Heart right ventricle (tissue), 16 donors: ENCODE data around the gene SPEG. TPM values are rescaled to one million over a fixed set of nuclear protein-coding genes. Genes with fewer than 3 reads are reported as not detected.
A peak's percentile ranks its signal among the peaks of the same experiment; 100 is the strongest.

ENCODE experiments used
- ATAC-seq, 8 donors: fragments of 200-7000 bp; cut with Tn5 transposase; one replicate each; pipeline ENCODE4 v1.9.1; 2020; ENCODE audit warnings: mild to moderate bottlenecking in 8 of 8, moderate library complexity in 8 of 8, moderate number of reproducible peaks in 1 of 8
- DNase-seq, 2 donors: peaks; one replicate each; pipeline ENCODE4 v3.0.0-alpha.2; 2020
- H3K27ac ChIP-seq, 10 donors: fragments of 200-600 bp; sonication (generic) in 2 of 10; one replicate each; pipeline versions ENCODE4 v1.5.0 to v1.8.0; 2020 to 2022; ENCODE audit warnings: mild to moderate bottlenecking in 3 of 10
- H3K27me3 ChIP-seq, 7 donors: fragments of 200-600 bp; one replicate each; pipeline ENCODE4 v1.8.0; 2021 to 2022; ENCODE audit warnings: mild to moderate bottlenecking in 2 of 7
- H3K36me3 ChIP-seq, 9 donors: fragments of 200-600 bp; sonication (generic) in 1 of 9; one replicate each; pipeline versions ENCODE4 v1.5.0 to v1.8.0; 2020 to 2022; ENCODE audit warnings: mild to moderate bottlenecking in 2 of 9
- H3K4me1 ChIP-seq, 9 donors: fragments of 200-600 bp; sonication (generic) in 1 of 9; one replicate each; pipeline versions ENCODE4 v1.5.0 to v1.8.0; 2020 to 2022; ENCODE audit warnings: mild to moderate bottlenecking in 4 of 9
- H3K4me3 ChIP-seq, 10 donors: fragments of 200-600 bp; sonication (generic) in 2 of 10; one replicate each; pipeline versions ENCODE4 v1.5.0 to v1.8.0; 2020 to 2022; ENCODE audit warnings: mild to moderate bottlenecking in 7 of 10, moderate library complexity in 2 of 10
- H3K9me3 ChIP-seq, 11 donors: fragments of 200-600 bp in 10 of 11; sonication (generic) in 2 of 11; one replicate each; pipeline versions ENCODE4 v1.5.0 to v1.8.0; 2013 to 2022; ENCODE audit warnings: mild to moderate bottlenecking in 2 of 11, control low read depth in 1 of 11, moderate library complexity in 1 of 11
- WGBS, 2 donors: extraction: QIAGEN DNeasy Blood & Tissue Kit; methylation state at CpG; one replicate each; pipeline ENCODE4 v1.1.7; 2013; ENCODE audit warnings: inconsistent platforms in 1 of 2; 5-methylcytosine and 5-hydroxymethylcytosine counted together
- intact Hi-C, 10 donors: fragments of 100-400 bp; cut with DNase I; formaldehyde crosslinking; loops; one replicate each; pipeline versions ENCODE4 v1.11.1 to v1.14.2; 2022
- polyA plus RNA-seq, 2 donors: library from polyadenylated mRNA; stranded (reverse); fragments of 200-250 nt; gene quantifications; one replicate each; pipeline ENCODE4 v1.2.3, GENCODE V29; 2013
- total RNA-seq, 10 donors: library from RNA; stranded (reverse); fragmentation: NEBNext Ultra II Directional in 3 of 10; extraction: Animal tissue kit (Norgen Biotek cat#: 25700) in 3 of 10; gene quantifications; one replicate each; pipeline versions ENCODE4 v1.2.1 to v1.2.4, GENCODE V29; 2021 to 2023
- TF ChIP-seq, protein P1 (sequence below), 9 donors: fragments of 200-600 bp; sonication (generic) in 2 of 9; IDR thresholded peaks; one replicate each; pipeline versions ENCODE4 v1.5.0 to v1.8.0; 2021 to 2022; ENCODE audit warnings: antibody characterized with exemption in 9 of 9, mild to moderate bottlenecking in 5 of 9, moderate library complexity in 1 of 9
- donor health status: Arrhythmogenic right ventricular cardiomyopathy.
- donor health status: ischemic (EF 13 %, LVEDD 7.1; RV severe dilation, severe dysfunction).
- donor health status: healthy with polysubstance abuse.
- donor health status: DM: no; HTN: yes; CAD: no.
- donor health status: DM: no; HTN: no; CAD: no.
- donor health status: ischemic (EF 25% LVEDD 6.9; RV normal size, moderate dysfunction).
- donor health status: ischemic (EF 25% LVEDD 5.7; RV mildly dilated, moderate dysfunction).
- donor health status: healthy.
- donor health status: DM: yes; HTN: yes; CAD: no.
- donor health status: Ischemic cardiomyopathy.
- donor health status: ischemic (EF 35%, LVEDD 5.7; RV mildly dilated, moderate dysfunction).
- donor health status: nonischemic (EF 11% LVEDD 7.7; RV severe dilation, severe dysfunction).
- donor health status: DM: yes; HTN: yes; CAD: no.
- donor health status: PGD.
- donor health status: ischemic (EF 29% LVEDD 5.4; RV normal size, mild dysfunction).
- donor health status: nonischemic (EF 23%, LVEDD 6.1; RV moderate dilation, normal function).

SPEG gene
- total and polyA plus RNA-seq, 12 donors = 62.9 to 151 (median 120) TPM

DNA sequence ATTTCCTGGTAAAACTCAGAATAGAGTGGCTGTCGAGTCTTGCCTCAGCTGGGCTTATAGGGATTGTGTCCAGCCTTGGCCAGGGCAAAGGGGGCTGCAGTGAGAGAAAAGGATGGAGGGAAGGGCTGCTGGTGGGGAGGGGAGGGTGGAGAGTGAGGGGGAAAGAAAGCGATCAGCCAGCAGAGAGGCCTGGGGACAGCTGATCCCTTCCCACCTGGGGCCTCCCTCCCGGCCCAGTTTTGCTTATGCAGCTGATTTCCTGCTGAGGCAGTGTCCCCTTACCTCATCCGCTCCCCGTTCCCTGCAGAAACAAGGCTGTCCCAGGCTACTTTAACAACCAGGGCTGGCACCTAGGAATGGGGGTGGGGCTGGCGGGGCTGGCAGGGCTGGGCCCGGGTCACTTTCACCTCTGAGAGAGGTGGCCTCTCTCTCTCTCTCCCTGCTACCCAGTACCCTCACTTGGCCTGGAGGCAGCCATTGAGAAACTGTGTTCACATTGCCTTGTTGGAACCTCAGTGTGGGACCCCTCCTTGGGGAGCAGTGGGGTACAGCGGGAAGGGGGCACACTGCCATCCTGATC, 51.8 kb downstream of the SPEG start:
- peak overlapping the region in 3 of 10 donors; percentile 3 to 29 (median 21) for H3K27ac ChIP-seq
- no peak overlapping the region for H3K4me3 ChIP-seq
- TF ChIP-seq, protein P1, sequence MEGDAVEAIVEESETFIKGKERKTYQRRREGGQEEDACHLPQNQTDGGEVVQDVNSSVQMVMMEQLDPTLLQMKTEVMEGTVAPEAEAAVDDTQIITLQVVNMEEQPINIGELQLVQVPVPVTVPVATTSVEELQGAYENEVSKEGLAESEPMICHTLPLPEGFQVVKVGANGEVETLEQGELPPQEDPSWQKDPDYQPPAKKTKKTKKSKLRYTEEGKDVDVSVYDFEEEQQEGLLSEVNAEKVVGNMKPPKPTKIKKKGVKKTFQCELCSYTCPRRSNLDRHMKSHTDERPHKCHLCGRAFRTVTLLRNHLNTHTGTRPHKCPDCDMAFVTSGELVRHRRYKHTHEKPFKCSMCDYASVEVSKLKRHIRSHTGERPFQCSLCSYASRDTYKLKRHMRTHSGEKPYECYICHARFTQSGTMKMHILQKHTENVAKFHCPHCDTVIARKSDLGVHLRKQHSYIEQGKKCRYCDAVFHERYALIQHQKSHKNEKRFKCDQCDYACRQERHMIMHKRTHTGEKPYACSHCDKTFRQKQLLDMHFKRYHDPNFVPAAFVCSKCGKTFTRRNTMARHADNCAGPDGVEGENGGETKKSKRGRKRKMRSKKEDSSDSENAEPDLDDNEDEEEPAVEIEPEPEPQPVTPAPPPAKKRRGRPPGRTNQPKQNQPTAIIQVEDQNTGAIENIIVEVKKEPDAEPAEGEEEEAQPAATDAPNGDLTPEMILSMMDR (IDR thresholded peaks at IDR 0.05) = no peak
- intact Hi-C loops = no loop called here
- DNase-seq (no peak), ATAC-seq (peak in 2 of 8 donors; percentile 1 to 4)
- H3K36me3 ChIP-seq = peaks cover 0 to 66% (median 0%) of the 10 kb centered on the region in 9 donors
- 49 to 50% methylated on average over 8 of the region's 8 CpGs for WGBS, 2 donors
- H3K27me3 ChIP-seq = peaks cover 0 to 65% (median 54%) of the 10 kb centered on the region in 7 donors
- H3K4me1 ChIP-seq = peaks cover 0 to 55% (median 15%) of the 10 kb centered on the region in 9 donors
- H3K9me3 ChIP-seq = no peaks in the 10 kb centered on the region

DNA sequence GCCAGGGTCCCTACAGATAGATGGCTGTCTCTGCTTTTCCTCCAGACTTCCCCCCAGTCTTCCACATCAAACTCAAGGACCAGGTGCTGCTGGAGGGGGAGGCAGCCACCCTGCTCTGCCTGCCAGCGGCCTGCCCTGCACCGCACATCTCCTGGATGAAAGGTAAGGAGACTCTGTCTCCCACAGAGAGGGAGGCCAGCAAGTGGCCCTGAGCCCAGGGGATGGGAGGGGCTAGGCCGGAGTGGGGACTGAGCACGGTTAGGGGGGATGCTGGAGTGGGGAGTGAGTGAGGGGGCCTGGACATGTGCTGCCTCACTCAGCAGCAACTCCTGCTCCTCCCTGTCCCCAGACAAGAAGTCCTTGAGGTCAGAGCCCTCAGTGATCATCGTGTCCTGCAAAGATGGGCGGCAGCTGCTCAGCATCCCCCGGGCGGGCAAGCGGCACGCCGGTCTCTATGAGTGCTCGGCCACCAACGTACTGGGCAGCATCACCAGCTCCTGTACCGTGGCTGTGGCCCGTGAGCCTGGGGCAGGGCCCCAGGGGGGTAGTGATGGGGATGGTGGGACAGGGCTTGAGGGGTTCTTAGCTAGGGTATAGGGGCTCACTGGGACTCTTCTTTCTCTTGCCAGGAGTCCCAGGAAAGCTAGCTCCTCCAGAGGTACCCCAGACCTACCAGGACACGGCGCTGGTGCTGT, 53.7 kb downstream of the SPEG start:
- H3K9me3 ChIP-seq = no peaks in the 10 kb centered on the region
- DNase-seq (no peak), ATAC-seq (no peak)
- H3K36me3 ChIP-seq = peaks cover 0 to 63% (median 0%) of the 10 kb centered on the region in 9 donors
- peaks cover 0 to 57% (median 44%) of the 10 kb centered on the region in 7 donors for H3K27me3 ChIP-seq
- no peak overlapping the region for H3K4me3 ChIP-seq
- peak overlapping the region in 3 of 10 donors; percentile 28 to 51 (median 46) for H3K27ac ChIP-seq
- TF ChIP-seq, protein P1 (IDR thresholded peaks at IDR 0.05) = no peak
- WGBS, 2 donors = 85% methylated on average over 17 of the region's 17 CpGs
- peaks cover 0 to 58% (median 15%) of the 10 kb centered on the region in 9 donors for H3K4me1 ChIP-seq
- intact Hi-C loops = no loop called here

DNA sequence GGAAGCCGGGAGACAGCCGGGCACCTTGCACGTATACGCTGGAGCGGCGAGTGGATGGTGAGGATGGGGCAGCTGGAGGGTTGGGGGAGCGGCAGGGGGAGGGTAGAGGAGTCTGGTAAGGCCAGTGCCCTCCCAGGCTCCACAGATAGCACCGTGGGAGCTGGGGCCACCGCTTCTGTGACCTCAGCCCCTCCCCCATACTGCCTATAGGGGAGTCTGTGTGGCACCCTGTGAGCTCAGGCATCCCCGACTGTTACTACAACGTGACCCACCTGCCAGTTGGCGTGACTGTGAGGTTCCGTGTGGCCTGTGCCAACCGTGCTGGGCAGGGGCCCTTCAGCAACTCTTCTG, 54.2 kb downstream of the SPEG start:
- Histone ChIP-seq H3K27me3 (peaks cover 0 to 57% (median 39%) of the 10 kb centered on the region in 7 donors), H3K36me3 (peaks cover 0 to 59% (median 0%) of the 10 kb centered on the region in 9 donors), H3K27ac (peak overlapping the region in 4 of 10 donors; percentile 19 to 51 (median 37))

DNA sequence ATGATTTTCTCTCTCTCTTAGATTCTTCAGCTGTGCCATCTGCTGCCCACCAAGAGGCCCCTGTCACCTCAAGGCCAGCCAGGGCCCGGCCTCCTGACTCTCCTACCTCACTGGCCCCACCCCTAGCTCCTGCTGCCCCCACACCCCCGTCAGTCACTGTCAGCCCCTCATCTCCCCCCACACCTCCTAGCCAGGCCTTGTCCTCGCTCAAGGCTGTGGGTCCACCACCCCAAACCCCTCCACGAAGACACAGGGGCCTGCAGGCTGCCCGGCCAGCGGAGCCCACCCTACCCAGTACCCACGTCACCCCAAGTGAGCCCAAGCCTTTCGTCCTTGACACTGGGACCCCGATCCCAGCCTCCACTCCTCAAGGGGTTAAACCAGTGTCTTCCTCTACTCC, 54.7 kb downstream of the SPEG start:
- Histone ChIP-seq H3K4me3 (no peak overlapping the region), H3K36me3 (peaks cover 0 to 59% (median 0%) of the 10 kb centered on the region in 9 donors), H3K9me3 (no peaks in the 10 kb centered on the region), H3K4me1 (peaks cover 0 to 50% (median 9%) of the 10 kb centered on the region in 9 donors), H3K27ac (peak overlapping the region in 4 of 10 donors; percentile 19 to 51 (median 37)), H3K27me3 (peaks cover 0 to 57% (median 34%) of the 10 kb centered on the region in 7 donors)
- intact Hi-C loops = no loop called here
- ATAC-seq (no peak), DNase-seq (no peak)
- TF ChIP-seq, protein P1 (IDR thresholded peaks at IDR 0.05) = no peak
- 80 to 81% methylated on average over 9 of the region's 9 CpGs for WGBS, 2 donors

More for the DNA sequence above, 54.2 kb downstream of the SPEG start:
- ATAC-seq = no peak
- intact Hi-C loops = no loop called here
- H3K9me3 ChIP-seq = no peaks in the 10 kb centered on the region
- TF ChIP-seq, protein P1 (IDR thresholded peaks at IDR 0.05) = no peak
- no peak overlapping the region for H3K4me3 ChIP-seq
- peaks cover 0 to 55% (median 14%) of the 10 kb centered on the region in 9 donors for H3K4me1 ChIP-seq
- 67 to 78% methylated on average over 12 to 14 of the region's 14 CpGs for WGBS, 2 donors
- no peak for DNase-seq
